Ishikawa (cell line): ENCODE data around the gene CDC42BPA.

Experiments used
- MAX ChIP-seq: IDR thresholded peaks from 2 replicates; pipeline ENCODE4 v1.6.1; 2012
- TEAD4 ChIP-seq: IDR thresholded peaks from 2 replicates; pipeline ENCODE4 v1.6.1; 2012
- ZBTB7A ChIP-seq: IDR thresholded peaks from 2 replicates; pipeline ENCODE4 v1.6.1; 2012; ENCODE audit warnings: low read depth

DNA sequence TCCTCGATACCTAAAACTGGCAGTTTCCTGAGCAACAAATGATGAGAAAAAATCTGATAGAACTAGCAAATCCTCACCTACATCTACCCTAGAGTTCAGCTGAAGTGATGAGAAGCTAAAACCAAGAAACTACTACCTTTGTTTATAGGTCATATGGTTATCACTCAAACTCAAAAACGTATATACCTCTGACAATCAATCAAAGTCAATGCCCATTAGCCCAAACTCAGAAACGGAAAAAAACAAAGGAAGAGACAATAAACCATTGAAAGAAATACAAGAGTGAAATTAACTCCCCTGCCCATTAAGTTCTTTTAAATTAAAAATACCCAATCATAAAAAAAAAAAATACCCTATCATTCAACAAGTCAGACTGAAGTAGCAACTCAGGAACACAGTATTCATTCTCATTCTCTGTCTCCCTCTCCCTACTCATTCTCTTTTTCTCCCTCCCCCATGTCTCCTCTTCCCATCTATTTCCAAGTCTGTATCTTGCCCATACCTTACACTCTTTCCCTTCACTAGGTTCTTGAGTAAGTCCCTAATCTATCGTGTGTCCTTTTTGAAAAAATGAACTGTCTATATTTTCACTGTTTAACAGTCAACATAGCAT, 6.8 kb downstream of the CDC42BPA start:
- TF ChIP-seq ZBTB7A (no peak), TEAD4 (no peak), MAX (no peak)
